Tibial nerve (tissue), 4 donors: ENCODE measurements around the gene SCAF11.

Source experiments
- CTCF ChIP-seq, 5 experiments: fragments of 200-600 bp in 3 of 5; fragments of 450-650 bp in 2 of 5; sonication (generic) in 3 of 5; IDR thresholded peaks; one replicate each; pipeline ENCODE4 v1.5.1; 2016 to 2019; ENCODE audit warnings: antibody characterized with exemption in 5 of 5, mild to moderate bottlenecking in 3 of 5, moderate library complexity in 2 of 5
- EP300 ChIP-seq, 2 donors: sonication (generic); formaldehyde crosslinking; IDR thresholded peaks; one replicate each; pipeline ENCODE4 v1.6.1; 2017; ENCODE audit warnings: antibody characterized with exemption in 2 of 2, mild to moderate bottlenecking in 1 of 2
- POLR2A ChIP-seq, 2 donors: fragments of 450-650 bp; IDR thresholded peaks; one replicate each; pipeline ENCODE4 v1.6.1; 2017; ENCODE audit warnings: antibody characterized with exemption in 2 of 2, mild to moderate bottlenecking in 2 of 2, moderate library complexity in 2 of 2

GRCh38 chr12:45893240-45893639, 97.1 kb downstream of the SCAF11 start:
- TF ChIP-seq CTCF (IDR thresholded peaks at IDR 0.05) (peak in 1 of 5 experiments; percentile 20), POLR2A (IDR thresholded peaks at IDR 0.05) (no peak), EP300 (IDR thresholded peaks at IDR 0.05) (no peak)
